Measurements from ENCODE around the gene RIMS1.

RIMS1 gene

GRCh38 chr6:72416744-72417465 is 530.6 kb downstream of the RIMS1 start:
- ChIA-PET POLR2A (ENCODE audit: low non-redundant PET) (no interaction called here), CTCF (interaction anchor here (0.6 to 0.7 kb wide), 2 partner anchors 606 to 713 kb away, joined by 3 read pairs; no protein-coding TSS in a partner anchor)

DNA sequence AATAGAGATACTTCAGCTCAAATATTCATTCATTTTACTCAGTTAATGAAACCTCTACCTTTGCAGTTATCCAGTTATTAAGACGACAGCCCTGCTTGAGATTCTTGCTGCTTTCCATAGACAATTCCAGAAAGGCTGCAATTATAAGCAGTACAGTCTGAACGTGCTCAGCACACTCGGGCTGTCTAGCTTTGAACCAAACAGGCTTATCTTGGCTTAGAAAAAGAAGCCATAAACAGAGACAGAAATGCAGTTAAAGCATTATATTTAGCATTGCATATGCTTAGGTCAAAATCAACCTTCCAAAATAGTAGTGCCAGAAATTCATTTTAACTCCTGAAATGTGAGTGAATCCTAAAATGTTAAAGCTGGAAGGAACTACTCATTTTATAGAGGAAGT is 531.4 kb downstream of the RIMS1 start:
- ChIA-PET POLR2A (ENCODE audit: low non-redundant PET) (no interaction called here), CTCF (interaction anchor here (0.6 kb wide), 1 partner anchor 171 kb away, joined by 3 read pairs; no protein-coding TSS in a partner anchor)
- TF ChIP-seq CTCF (conservative IDR thresholded peaks at IDR 0.05; ENCODE audit: low read depth), result no peak
- no peak overlapping the region for H3K27ac ChIP-seq
- no peak for DNase-seq (ENCODE audit: low spot score)

More at GRCh38 chr6:72416744-72417465, 530.6 kb downstream of the RIMS1 start:
- H3K27ac ChIP-seq, result no peak overlapping the region
- no peak for TF ChIP-seq CTCF (conservative IDR thresholded peaks at IDR 0.05; ENCODE audit: low read depth)
- no peak for DNase-seq (ENCODE audit: low spot score)

DNA sequence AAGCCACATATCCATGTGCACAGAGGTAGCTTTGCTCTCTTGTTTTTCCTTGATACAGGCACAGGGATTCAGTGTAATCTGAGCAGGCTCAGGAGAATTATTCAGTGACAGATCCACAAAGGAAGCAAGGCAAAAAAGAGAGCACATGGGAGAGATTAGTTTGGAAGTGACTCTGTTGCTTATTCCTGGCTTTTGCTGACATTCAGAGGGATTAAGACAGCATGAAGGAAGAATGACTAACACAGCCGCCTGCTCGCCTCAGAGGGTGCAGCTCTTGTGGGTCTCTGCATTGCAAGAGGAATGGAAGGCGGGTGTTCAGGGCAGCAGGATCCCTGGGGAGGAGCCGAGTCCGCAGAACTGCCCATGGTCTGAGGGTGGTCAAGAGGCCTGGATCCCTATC is 532.1 kb downstream of the RIMS1 start:
- ChIA-PET POLR2A (ENCODE audit: low non-redundant PET) (no interaction called here), CTCF (interaction anchor here (0.6 kb wide), 1 partner anchor 170 kb away, joined by 3 read pairs; no protein-coding TSS in a partner anchor)
- no peak overlapping the region for H3K27ac ChIP-seq

DNA sequence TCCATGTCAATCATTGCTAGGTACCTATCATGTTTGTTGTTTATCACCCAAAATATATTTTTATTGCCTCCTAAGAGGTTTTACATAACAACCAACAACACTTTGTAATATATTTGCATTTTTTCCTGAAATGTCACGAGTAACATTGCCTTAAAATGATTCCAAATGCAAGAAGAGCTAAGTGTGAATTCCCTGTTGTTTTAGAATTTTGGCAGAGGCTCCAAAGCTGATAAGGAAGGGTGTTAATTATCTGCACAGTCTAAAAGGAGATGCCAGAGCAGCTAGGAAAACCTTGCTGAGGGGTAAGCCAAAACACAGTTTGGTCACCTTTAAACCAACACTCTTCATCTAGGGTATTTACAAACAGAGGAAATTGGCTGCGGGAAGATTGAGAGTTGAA is 533.6 kb downstream of the RIMS1 start:
- no peak for TF ChIP-seq CTCF (conservative IDR thresholded peaks at IDR 0.05; ENCODE audit: low read depth)
- POLR2A ChIA-PET (ENCODE audit: low non-redundant PET), result interaction anchor here (0.7 kb wide), 1 partner anchor 120 kb away, joined by 3 read pairs; no protein-coding TSS in a partner anchor
- CTCF ChIA-PET, result no interaction called here
- no peak overlapping the region for H3K27ac ChIP-seq
- no peak for DNase-seq (ENCODE audit: low spot score)

More for the DNA sequence above, 532.1 kb downstream of the RIMS1 start:
- no peak for DNase-seq (ENCODE audit: low spot score)
- TF ChIP-seq CTCF (conservative IDR thresholded peaks at IDR 0.05; ENCODE audit: low read depth), result no peak

DNA sequence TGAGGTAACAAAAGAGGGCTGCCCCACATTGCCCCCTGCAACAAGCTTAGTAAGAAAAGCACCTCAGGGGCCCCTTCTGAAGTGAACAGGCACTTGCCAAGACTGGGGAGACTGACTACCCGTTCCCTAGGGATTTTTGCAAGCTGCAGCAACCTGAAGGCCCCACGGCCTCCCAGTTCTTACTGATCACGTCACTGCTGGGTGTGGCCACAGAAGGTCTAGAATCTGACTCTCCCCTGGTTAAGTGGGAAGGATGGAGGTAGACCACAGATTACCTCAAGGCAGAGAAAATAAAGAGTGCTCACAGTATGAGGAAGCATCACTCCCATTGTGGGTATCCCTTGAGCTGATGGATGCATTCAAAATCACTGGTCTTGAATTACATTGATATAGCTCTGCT is 534.1 kb downstream of the RIMS1 start:
- TF ChIP-seq CTCF (conservative IDR thresholded peaks at IDR 0.05; ENCODE audit: low read depth), result no peak
- no peak for DNase-seq (ENCODE audit: low spot score)
- CTCF ChIA-PET, result interaction anchor here (0.6 kb wide), 1 partner anchor 211 kb away, joined by 3 read pairs; no protein-coding TSS in a partner anchor

GRCh38 chr6:72421387-72421786 is 535.0 kb downstream of the RIMS1 start:
- CTCF ChIA-PET, result interaction anchor here (0.6 to 0.7 kb wide), 2 partner anchors 8 to 12 kb away, joined by 3 to 4 read pairs; no protein-coding TSS in a partner anchor
- no peak for TF ChIP-seq CTCF (conservative IDR thresholded peaks at IDR 0.05; ENCODE audit: low read depth)
- POLR2A ChIA-PET (ENCODE audit: low non-redundant PET), result no interaction called here
- H3K27ac ChIP-seq, result no peak overlapping the region
- DNase-seq (ENCODE audit: low spot score), result no peak

More for the DNA sequence above, 534.1 kb downstream of the RIMS1 start:
- H3K27ac ChIP-seq, result no peak overlapping the region
- POLR2A ChIA-PET (ENCODE audit: low non-redundant PET), result interaction anchor here (0.7 kb wide), 1 partner anchor 121 kb away, joined by 3 read pairs; no protein-coding TSS in a partner anchor

Data from RWPE1 (cell line).